DMS 273 (cell line): ENCODE data around the gene RCVRN.

Source experiments
- DNase-seq: peaks from one replicate; lab custom pipeline; 2025; ENCODE audit not compliant: unreplicated experiment; lab: John Stamatoyannopoulos, UW

RCVRN gene

GRCh38 chr17:9905078-9905415, at the start of gene RCVRN:
RCVRN (minus strand) TSS chr17:9905271; CDS start chr17:9905180, 91 bp downstream.
- no peak for DNase-seq

DNA sequence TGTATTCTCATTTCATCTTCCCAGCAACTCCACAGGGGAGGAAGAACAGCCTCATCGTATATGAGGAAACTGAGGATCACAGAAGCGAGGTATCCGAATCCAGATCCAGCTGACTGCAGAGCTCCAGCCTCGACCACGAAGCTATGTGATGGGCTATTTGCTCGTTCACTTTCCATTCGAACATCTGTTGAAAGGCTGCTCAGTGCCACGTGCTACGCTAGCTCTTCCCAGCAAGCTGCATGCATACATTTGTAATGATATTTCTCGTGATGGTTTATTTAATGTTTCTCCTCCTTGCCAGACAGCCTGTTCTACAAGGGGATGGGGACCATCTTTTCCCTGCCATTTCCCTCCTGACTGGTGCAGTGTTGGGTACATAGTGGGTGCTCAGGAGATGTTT, 48.4 kb upstream of the RCVRN start:
- DNase-seq = no peak

GRCh38 chr17:9951803-9952202, 46.7 kb upstream of the RCVRN start:
- DNase-seq = no peak

DNA sequence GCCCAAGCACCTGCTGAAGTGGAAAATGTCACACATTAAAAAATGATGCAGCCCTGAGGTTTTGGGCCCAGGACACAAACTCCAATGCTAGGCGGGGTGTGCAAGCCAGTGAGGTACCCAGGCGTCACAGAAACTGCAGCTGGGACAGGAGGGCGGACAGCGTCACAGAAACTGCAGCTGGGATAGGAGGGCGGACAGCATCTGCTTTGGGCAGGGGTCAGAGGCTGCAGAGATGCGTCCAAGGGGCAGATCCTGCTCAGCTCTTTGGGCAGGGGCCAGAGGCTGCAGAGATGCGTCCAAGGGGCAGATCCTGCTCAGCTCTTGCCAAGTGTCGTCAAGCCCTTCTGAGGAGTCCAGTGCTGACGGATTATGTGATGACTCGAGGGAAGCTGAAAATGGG, 43.9 kb upstream of the RCVRN start:
- no peak for DNase-seq

GRCh38 chr17:9944704-9945103, 39.6 kb upstream of the RCVRN start:
- DNase-seq = no peak

GRCh38 chr17:9943343-9943742, 38.3 kb upstream of the RCVRN start:
- DNase-seq = no peak

- DNase-seq = no peak
Observed at GRCh38 chr17:9942885-9943284, 37.8 kb upstream of the RCVRN start.

- DNase-seq = no peak
Observed at GRCh38 chr17:9941305-9941704, 36.2 kb upstream of the RCVRN start.

GRCh38 chr17:9940841-9941240, 35.8 kb upstream of the RCVRN start:
- DNase-seq = no peak

GRCh38 chr17:9938764-9939163, 33.7 kb upstream of the RCVRN start:
- no peak for DNase-seq

- no peak for DNase-seq
Observed at GRCh38 chr17:9937901-9938300, 32.8 kb upstream of the RCVRN start.

- peak; percentile 6 for DNase-seq
Observed at GRCh38 chr17:9937241-9937761, 32.2 kb upstream of the RCVRN start.

GRCh38 chr17:9936095-9936494, 31.0 kb upstream of the RCVRN start:
- DNase-seq = no peak

GRCh38 chr17:9935408-9935807, 30.3 kb upstream of the RCVRN start:
- DNase-seq = no peak

DNA sequence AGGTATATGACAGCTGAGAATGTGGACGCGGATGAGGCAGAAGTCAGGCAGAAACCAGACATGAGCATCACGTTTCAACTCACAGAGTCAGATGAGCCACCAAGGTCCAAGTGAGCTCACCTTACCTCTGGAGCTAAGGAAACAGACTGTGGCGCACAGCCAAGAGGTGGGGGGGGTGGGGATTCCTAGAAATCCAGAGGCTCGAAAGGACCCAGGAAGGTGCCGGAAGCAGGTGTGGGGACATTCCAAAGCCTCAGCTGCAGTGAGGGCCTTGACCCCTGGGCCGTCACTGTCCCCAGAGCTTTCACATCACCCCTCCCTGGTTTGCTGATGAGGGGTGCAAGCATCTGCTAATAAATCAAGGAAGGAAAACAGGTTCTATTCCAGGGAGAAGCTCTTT, 29.3 kb upstream of the RCVRN start:
- no peak for DNase-seq

DNA sequence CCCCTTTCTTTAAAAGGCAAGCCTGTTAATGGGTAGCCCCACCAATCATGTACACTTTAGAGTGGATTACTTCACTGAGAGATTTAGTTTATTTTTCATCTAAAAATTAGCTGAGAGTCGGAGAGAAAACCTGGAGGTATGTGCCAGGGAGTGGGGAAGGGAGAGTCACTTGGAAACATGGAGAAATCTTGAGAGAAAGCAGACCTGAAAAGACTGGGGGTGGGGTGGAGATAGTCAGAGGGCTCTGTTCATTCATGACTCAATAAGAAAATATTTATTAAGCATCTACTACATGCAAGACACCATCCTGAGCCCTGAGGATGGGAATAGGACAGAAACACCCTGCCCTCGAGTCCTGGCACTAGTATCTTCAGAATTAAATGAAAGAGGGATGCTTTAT, 27.4 kb upstream of the RCVRN start:
- DNase-seq = no peak

DNA sequence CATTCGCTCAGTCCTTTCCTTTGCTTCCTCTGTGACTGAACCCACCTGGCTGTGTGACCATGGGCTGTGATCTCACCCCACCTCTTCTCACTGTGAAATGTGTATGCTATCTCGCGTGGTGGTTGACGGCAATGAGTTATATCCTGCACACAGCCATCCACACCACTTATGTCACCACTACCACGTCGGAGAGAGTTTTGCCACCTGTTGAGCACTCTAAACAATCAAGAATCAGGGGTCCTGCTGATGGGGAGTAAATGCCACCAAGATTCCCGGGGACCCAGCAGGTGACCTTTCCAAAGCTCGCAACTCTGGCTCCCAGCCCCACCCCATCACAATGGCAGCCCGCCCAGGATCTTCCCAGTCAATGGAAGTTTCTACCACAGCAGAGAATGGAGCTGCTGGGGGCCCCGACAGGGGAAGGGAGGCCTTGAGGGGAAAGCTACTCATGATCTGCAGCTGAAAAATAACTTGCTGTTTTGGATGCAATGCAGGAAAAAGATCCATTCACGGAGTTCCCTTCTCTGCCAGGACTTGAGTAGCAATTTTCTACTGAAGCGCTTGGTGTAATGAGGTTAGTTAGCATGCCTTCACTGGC, 26.2 kb upstream of the RCVRN start:
- DNase-seq = no peak

- DNase-seq = no peak
Observed at GRCh38 chr17:9929871-9930270, 24.8 kb upstream of the RCVRN start.

DNA sequence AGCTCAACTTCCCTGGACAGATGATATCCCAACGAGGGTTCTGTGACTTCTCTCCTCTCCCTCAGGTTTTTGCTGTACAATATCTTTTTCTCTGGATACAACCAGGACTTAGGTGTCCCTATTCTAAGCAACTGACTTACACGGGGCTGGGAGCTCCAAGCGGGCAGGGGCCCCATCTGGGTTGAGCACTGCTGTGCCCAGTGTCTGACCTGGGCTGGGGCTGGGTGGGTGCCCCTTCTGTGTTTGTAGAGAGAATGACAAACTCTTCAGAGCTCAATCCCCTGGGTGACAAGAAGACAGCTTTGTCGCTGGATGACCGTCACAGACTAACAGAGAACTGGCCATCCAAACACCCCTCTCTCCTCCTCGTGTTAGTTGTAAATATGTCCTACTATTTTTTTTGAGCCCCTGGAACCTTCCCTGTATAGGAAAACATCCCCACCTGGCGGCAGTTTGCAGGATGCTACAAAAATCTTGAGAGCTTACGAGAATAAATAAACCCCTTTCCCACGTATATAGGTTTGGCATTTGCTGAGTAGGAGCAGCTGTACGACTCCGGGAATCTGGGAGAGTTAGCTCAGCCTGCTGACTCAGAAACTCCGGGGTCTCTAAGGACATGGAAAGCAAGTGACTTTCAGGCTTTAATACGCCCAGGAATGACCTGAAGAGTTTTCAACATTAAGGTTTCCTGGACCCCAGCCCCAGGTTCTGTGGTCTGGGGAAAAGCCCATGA, 23.7 kb upstream of the RCVRN start:
- peak; percentile 80 for DNase-seq

- no peak for DNase-seq
Observed at GRCh38 chr17:9926150-9926804, 21.2 kb upstream of the RCVRN start.

DNA sequence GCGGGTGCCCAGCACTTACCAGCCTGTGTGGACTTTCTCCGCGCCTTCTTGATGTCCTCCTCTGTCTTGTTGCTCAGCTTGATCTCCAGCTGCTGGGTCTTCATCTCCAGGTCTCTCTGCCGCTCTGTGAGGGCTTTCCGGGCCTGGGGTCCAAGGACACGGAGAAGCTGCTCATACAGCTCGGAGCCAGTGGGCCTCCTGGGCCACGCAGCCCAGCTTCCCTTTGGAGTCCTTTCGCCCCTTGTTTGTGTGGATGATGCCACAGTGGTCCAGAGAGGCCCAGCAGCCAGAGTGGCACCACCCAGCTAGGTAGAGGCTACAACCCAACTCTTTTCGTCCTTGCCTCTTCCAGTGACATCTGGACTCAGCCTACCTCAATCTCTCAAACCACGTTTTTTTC, 20.4 kb upstream of the RCVRN start:
- DNase-seq = no peak

GRCh38 chr17:9924735-9925191, 19.7 kb upstream of the RCVRN start:
- peak; percentile 86 for DNase-seq
